MM.1S (cell line): Measurements from ENCODE around the gene PCNX1.

Experiments used
- DNase-seq: peaks from one replicate; pipeline ENCODE4 v3.0.0-alpha.2; 2015
- H2AFZ ChIP-seq: fragments of 300-600 bp; sonication (generic); 2 replicates; pipeline ENCODE4 v1.6.0; 2016; ENCODE audit warnings: antibody characterized with exemption, low read length
- H3F3A ChIP-seq: fragments of 300-600 bp; sonication (generic); 2 replicates; pipeline ENCODE4 v1.6.1; 2016; ENCODE audit warnings: mild to moderate bottlenecking, antibody characterized with exemption, low read length, moderate library complexity, mixed read lengths; ENCODE audit not compliant: insufficient read depth
- H3K27ac ChIP-seq: fragments of 300-600 bp; sonication (generic); 2 replicates; pipeline ENCODE4 v1.5.1; 2016; ENCODE audit warnings: mild to moderate bottlenecking, low read length
- H3K27me3 ChIP-seq: fragments of 300-600 bp; sonication (generic); replicated peaks from 2 replicates; pipeline ENCODE4 v1.6.0; 2016; ENCODE audit warnings: low read length; ENCODE audit not compliant: insufficient read depth
- H3K36me3 ChIP-seq: fragments of 300-600 bp; sonication (generic); replicated peaks from 2 replicates; pipeline ENCODE4 v1.6.1; 2016; ENCODE audit warnings: mild to moderate bottlenecking, low read length, mixed read lengths; ENCODE audit not compliant: insufficient read depth
- H3K4me1 ChIP-seq: fragments of 300-600 bp; sonication (generic); 2 replicates; pipeline ENCODE4 v1.6.1; 2016; ENCODE audit warnings: low read length, mixed read lengths
- H3K4me2 ChIP-seq: fragments of 300-600 bp; sonication (generic); 2 replicates; pipeline ENCODE4 v1.6.0; 2016; ENCODE audit warnings: low read depth, low read length
- H3K4me3 ChIP-seq: fragments of 300-600 bp; sonication (generic); 2 replicates; pipeline ENCODE4 v1.5.1; 2016; ENCODE audit warnings: low read length, mixed read lengths
- H3K79me2 ChIP-seq: fragments of 300-600 bp; sonication (generic); 2 replicates; pipeline ENCODE4 v1.6.1; 2016; ENCODE audit warnings: mixed run types, low read length, mixed read lengths
- H3K9ac ChIP-seq: fragments of 300-600 bp; sonication (generic); 2 replicates; pipeline ENCODE4 v1.6.1; 2016; ENCODE audit warnings: low read length, mixed read lengths
- H3K9me2 ChIP-seq: fragments of 300-600 bp; sonication (generic); replicated peaks from 2 replicates; pipeline ENCODE4 v1.6.1; 2016; ENCODE audit warnings: mild to moderate bottlenecking, low read length, mixed read lengths; ENCODE audit not compliant: insufficient read depth
- H3K9me3 ChIP-seq: fragments of 300-600 bp; sonication (generic); replicated peaks from 2 replicates; pipeline ENCODE4 v1.6.1; 2016; ENCODE audit warnings: mild to moderate bottlenecking, low read length, mixed read lengths; ENCODE audit not compliant: insufficient read depth
- H4K20me1 ChIP-seq: fragments of 300-600 bp; sonication (generic); 2 replicates; pipeline ENCODE4 v1.6.1; 2016; ENCODE audit warnings: mild to moderate bottlenecking, low read length, moderate library complexity, mixed read lengths; ENCODE audit not compliant: insufficient read depth
- EZH2 ChIP-seq: fragments of 300-600 bp; sonication (generic); optimal IDR thresholded peaks from 2 replicates; pipeline ENCODE3; 2017; ENCODE audit warnings: low read depth, mild to moderate bottlenecking, antibody characterized with exemption, low read length, mixed read lengths
- EZH2phosphoT487 ChIP-seq: fragments of 300-600 bp; sonication (generic); IDR thresholded peaks from 2 replicates; pipeline ENCODE4 v1.6.1; 2018; ENCODE audit warnings: antibody characterized with exemption, low read length
- TF ChIP-seq, protein P1 (sequence below): fragments of 300-600 bp; sonication (generic); IDR thresholded peaks from 2 replicates; pipeline ENCODE4 v1.5.1; 2016; ENCODE audit warnings: antibody characterized with exemption, low read length, mixed read lengths

Gene PCNX1

DNA sequence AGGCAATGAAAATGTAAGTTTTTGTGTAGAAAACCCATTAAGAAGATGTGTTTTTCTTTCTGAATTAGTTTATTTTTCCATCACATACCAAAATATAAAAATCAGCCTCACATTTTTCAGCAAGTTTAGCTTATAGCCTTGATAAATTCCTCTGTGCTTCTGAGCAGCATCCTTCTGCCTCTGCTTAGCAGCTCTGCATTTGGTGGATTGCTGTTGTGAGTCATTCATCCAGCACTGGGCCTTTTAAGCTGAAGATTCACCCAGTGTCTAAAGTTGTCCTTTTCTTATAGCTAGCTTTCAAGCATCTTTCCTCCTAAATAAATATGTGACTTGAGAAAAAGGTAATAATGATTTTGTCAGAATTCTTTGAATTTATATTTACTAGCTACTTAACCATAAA is 206.1 kb downstream of the PCNX1 start:
- Histone ChIP-seq H3K4me3 (no peak overlapping the region), H3K4me2 (no peak overlapping the region), H3K79me2 (no peaks in the 10 kb centered on the region), H3K9me3 (no peaks in the 10 kb centered on the region), H3F3A (no peaks in the 10 kb centered on the region), H2AFZ (no peak overlapping the region), H3K4me1 (no peaks in the 10 kb centered on the region), H3K27me3 (no peaks in the 10 kb centered on the region), H3K9ac (no peak overlapping the region), H3K9me2 (no peaks in the 10 kb centered on the region), H3K27ac (no peak overlapping the region), H4K20me1 (no peaks in the 10 kb centered on the region), H3K36me3 (no peaks in the 10 kb centered on the region)
- TF ChIP-seq, protein P1, sequence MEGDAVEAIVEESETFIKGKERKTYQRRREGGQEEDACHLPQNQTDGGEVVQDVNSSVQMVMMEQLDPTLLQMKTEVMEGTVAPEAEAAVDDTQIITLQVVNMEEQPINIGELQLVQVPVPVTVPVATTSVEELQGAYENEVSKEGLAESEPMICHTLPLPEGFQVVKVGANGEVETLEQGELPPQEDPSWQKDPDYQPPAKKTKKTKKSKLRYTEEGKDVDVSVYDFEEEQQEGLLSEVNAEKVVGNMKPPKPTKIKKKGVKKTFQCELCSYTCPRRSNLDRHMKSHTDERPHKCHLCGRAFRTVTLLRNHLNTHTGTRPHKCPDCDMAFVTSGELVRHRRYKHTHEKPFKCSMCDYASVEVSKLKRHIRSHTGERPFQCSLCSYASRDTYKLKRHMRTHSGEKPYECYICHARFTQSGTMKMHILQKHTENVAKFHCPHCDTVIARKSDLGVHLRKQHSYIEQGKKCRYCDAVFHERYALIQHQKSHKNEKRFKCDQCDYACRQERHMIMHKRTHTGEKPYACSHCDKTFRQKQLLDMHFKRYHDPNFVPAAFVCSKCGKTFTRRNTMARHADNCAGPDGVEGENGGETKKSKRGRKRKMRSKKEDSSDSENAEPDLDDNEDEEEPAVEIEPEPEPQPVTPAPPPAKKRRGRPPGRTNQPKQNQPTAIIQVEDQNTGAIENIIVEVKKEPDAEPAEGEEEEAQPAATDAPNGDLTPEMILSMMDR, result no peak
- TF ChIP-seq EZH2phosphoT487 (no peak), EZH2 (no peak)
- no peak for DNase-seq

GRCh38 chr14:71114565-71114964 is 207.3 kb downstream of the PCNX1 start:
- Histone ChIP-seq H3K27me3 (no peaks in the 10 kb centered on the region), H3F3A (no peaks in the 10 kb centered on the region), H3K9me3 (no peaks in the 10 kb centered on the region), H3K4me1 (no peaks in the 10 kb centered on the region), H3K9ac (no peak overlapping the region), H3K9me2 (no peaks in the 10 kb centered on the region), H3K4me2 (no peak overlapping the region), H3K36me3 (no peaks in the 10 kb centered on the region), H3K79me2 (no peaks in the 10 kb centered on the region), H3K27ac (no peak overlapping the region), H4K20me1 (no peaks in the 10 kb centered on the region), H3K4me3 (no peak overlapping the region), H2AFZ (no peak overlapping the region)
- no peak for TF ChIP-seq EZH2phosphoT487
- no peak for TF ChIP-seq EZH2
- TF ChIP-seq, protein P1, result no peak
- DNase-seq, result no peak

- Histone ChIP-seq H3K36me3 (no peaks in the 10 kb centered on the region), H3K9me3 (no peaks in the 10 kb centered on the region), H3K4me3 (no peak overlapping the region), H3K27me3 (no peaks in the 10 kb centered on the region), H4K20me1 (no peaks in the 10 kb centered on the region), H3K4me1 (no peaks in the 10 kb centered on the region), H3K9me2 (no peaks in the 10 kb centered on the region), H3K79me2 (no peaks in the 10 kb centered on the region), H3K4me2 (no peak overlapping the region), H3K9ac (no peak overlapping the region), H2AFZ (no peak overlapping the region), H3F3A (no peaks in the 10 kb centered on the region), H3K27ac (no peak overlapping the region)
- TF ChIP-seq, protein P1, result no peak
- TF ChIP-seq EZH2 (no peak), EZH2phosphoT487 (no peak)
- DNase-seq, result no peak
Observed at GRCh38 chr14:71115306-71115705, 208.0 kb downstream of the PCNX1 start.
